Common myeloid progenitor, CD34-positive (primary cell): Measurements from ENCODE around the gene SNX11.

ENCODE experiments used
- CTCF ChIA-PET: fragments of 350-600 bp; sonication (Branson Sonifier 250); formaldehyde crosslinking; loops from one replicate; lab custom pipeline; 2021; ENCODE audit warnings: antibody characterized with exemption; lab: Charles Lee
- POLR2A ChIA-PET: fragments of 350-600 bp; sonication (Branson Sonifier 250); formaldehyde crosslinking; loops from one replicate; lab custom pipeline; 2021; ENCODE audit warnings: antibody characterized with exemption; lab: Charles Lee
- DNase-seq, 3 donors: peaks; one replicate each; pipeline versions ENCODE4 v3.0.0 to v3.0.0-alpha.2; 2013
- H3K27ac ChIP-seq, 2 experiments: 1 replicate in 1 of 2; 2 replicates in 1 of 2; pipeline ENCODE4 v1.7.0; 2013; ENCODE audit warnings: inconsistent platforms in 2 of 2, low read length in 2 of 2, mild to moderate bottlenecking in 2 of 2, low read depth in 1 of 2, moderate library complexity in 1 of 2; ENCODE audit not compliant: severe bottlenecking in 2 of 2, insufficient read depth in 1 of 2, poor library complexity in 1 of 2
- H3K27me3 ChIP-seq, 5 experiments: replicated peaks in 2 of 5; 1 replicate in 3 of 5; 2 replicates in 2 of 5; pipeline versions ENCODE4 v1.6.1 to v1.7.0; 2013; ENCODE audit warnings: low read length in 4 of 5, mild to moderate bottlenecking in 2 of 5, moderate library complexity in 2 of 5, inconsistent platforms in 1 of 5; ENCODE audit not compliant: insufficient read depth in 5 of 5, control insufficient read depth in 4 of 5
- H3K36me3 ChIP-seq, 4 experiments: 1 replicate in 2 of 4; 2 replicates in 2 of 4; pipeline versions ENCODE4 v1.6.1 to v1.7.0; 2013; ENCODE audit warnings: low read length in 3 of 4, control low read depth in 1 of 4, mild to moderate bottlenecking in 1 of 4; ENCODE audit not compliant: control insufficient read depth in 4 of 4, insufficient read depth in 4 of 4
- H3K4me1 ChIP-seq, 4 experiments: 1 replicate in 3 of 4; 2 replicates in 1 of 4; pipeline versions ENCODE4 v1.6.1 to v1.7.1; 2013; ENCODE audit warnings: low read length in 3 of 4, mild to moderate bottlenecking in 3 of 4, control low read depth in 1 of 4, inconsistent platforms in 1 of 4, moderate library complexity in 1 of 4; ENCODE audit not compliant: control insufficient read depth in 4 of 4, insufficient read depth in 4 of 4; ENCODE audit errors: control extremely low read depth in 1 of 4
- H3K4me3 ChIP-seq, 7 experiments: 1 replicate in 4 of 7; 2 replicates in 3 of 7; pipeline versions ENCODE4 v1.5.1 to v1.7.0; 2013; ENCODE audit warnings: mild to moderate bottlenecking in 7 of 7, low read length in 6 of 7, moderate library complexity in 6 of 7, inconsistent platforms in 2 of 7, low read depth in 2 of 7, control low read depth in 1 of 7; ENCODE audit not compliant: insufficient read depth in 4 of 7, control insufficient read depth in 1 of 7; ENCODE audit errors: extremely low read depth in 1 of 7
- H3K9me3 ChIP-seq, 5 experiments: 1 replicate in 4 of 5; 2 replicates in 1 of 5; pipeline versions ENCODE4 v1.6.1 to v1.7.1; 2013; ENCODE audit warnings: low read length in 4 of 5, mild to moderate bottlenecking in 2 of 5, inconsistent platforms in 1 of 5, low read depth in 1 of 5, moderate library complexity in 1 of 5; ENCODE audit not compliant: control insufficient read depth in 4 of 5, insufficient read depth in 2 of 5; ENCODE audit errors: control extremely low read depth in 1 of 5
- WGBS: methylation state at CpG from one replicate; pipeline ENCODE4 v1.1.5; 2013; ENCODE audit not compliant: insufficient coverage; 5-methylcytosine and 5-hydroxymethylcytosine counted together

The SNX11 gene

GRCh38 chr17:48121923-48122664, 14.5 kb downstream of the SNX11 start:
- H3K9me3 ChIP-seq = no peaks in the 10 kb centered on the region
- no peak overlapping the region for H3K4me3 ChIP-seq
- CTCF ChIA-PET = interaction anchor here (0.8 to 17.4 kb wide), 5 partner anchors 9 to 97 kb away, joined by 3 to 169 read pairs (median 6); partner anchors contain the start of gene SNX11
- POLR2A ChIA-PET = no interaction called here
- peaks cover 11 to 54% (median 47%) of the 10 kb centered on the region in 4 experiments for H3K36me3 ChIP-seq
- H3K27ac ChIP-seq = no peak overlapping the region
- DNase-seq = no peak
- WGBS = 97% methylated on average over 3 of the region's 9 CpGs
- no peaks in the 10 kb centered on the region for H3K4me1 ChIP-seq
- no peaks in the 10 kb centered on the region for H3K27me3 ChIP-seq

- Histone ChIP-seq H3K4me3 (no peak overlapping the region), H3K36me3 (peaks cover 10 to 52% (median 46%) of the 10 kb centered on the region in 4 experiments), H3K27me3 (no peaks in the 10 kb centered on the region), H3K9me3 (no peaks in the 10 kb centered on the region), H3K4me1 (no peaks in the 10 kb centered on the region), H3K27ac (no peak overlapping the region)
- ChIA-PET CTCF (interaction anchor here (0.9 to 17.4 kb wide), 6 partner anchors 10 to 49 kb away, joined by 3 to 169 read pairs (median 5); partner anchors contain the start of gene SNX11), POLR2A (no interaction called here)
- WGBS = 86% methylated on average over 3 of the region's 3 CpGs
- DNase-seq = no peak
Observed at GRCh38 chr17:48122665-48123045, 15.1 kb downstream of the SNX11 start.

GRCh38 chr17:48123111-48123510, 15.5 kb downstream of the SNX11 start:
- no peak overlapping the region for H3K4me3 ChIP-seq
- no peak overlapping the region for H3K27ac ChIP-seq
- POLR2A ChIA-PET = no interaction called here

GRCh38 chr17:48123776-48124388, 16.3 kb downstream of the SNX11 start:
- WGBS = no CpG with 5 or more reads among the region's 4 CpGs
- Histone ChIP-seq H3K4me3 (no peak overlapping the region), H3K27ac (no peak overlapping the region), H3K4me1 (no peaks in the 10 kb centered on the region), H3K36me3 (peaks cover 4 to 43% (median 38%) of the 10 kb centered on the region in 4 experiments), H3K27me3 (no peaks in the 10 kb centered on the region), H3K9me3 (no peaks in the 10 kb centered on the region)
- ChIA-PET CTCF (interaction anchor here (0.9 to 17.4 kb wide), 8 partner anchors 11 to 98 kb away, joined by 3 to 169 read pairs (median 5); no protein-coding TSS in a partner anchor), POLR2A (no interaction called here)
- no peak for DNase-seq

More at GRCh38 chr17:48123111-48123510, 15.5 kb downstream of the SNX11 start:
- WGBS = 100% methylated on average over 4 of the region's 6 CpGs
- no peaks in the 10 kb centered on the region for H3K9me3 ChIP-seq
- H3K4me1 ChIP-seq = no peaks in the 10 kb centered on the region
- H3K27me3 ChIP-seq = no peaks in the 10 kb centered on the region
- peaks cover 8 to 47% (median 43%) of the 10 kb centered on the region in 4 experiments for H3K36me3 ChIP-seq
- no peak for DNase-seq
- CTCF ChIA-PET = interaction anchor here (0.9 to 17.4 kb wide), 6 partner anchors 10 to 49 kb away, joined by 3 to 169 read pairs (median 5); partner anchors contain the start of gene SNX11

GRCh38 chr17:48125829-48126531, 18.4 kb downstream of the SNX11 start:
- CTCF ChIA-PET = interaction anchor here (0.8 to 17.4 kb wide), 6 partner anchors 10 to 100 kb away, joined by 3 to 169 read pairs (median 4); no protein-coding TSS in a partner anchor
- no peaks in the 10 kb centered on the region for H3K27me3 ChIP-seq
- DNase-seq = no peak
- peaks cover 4 to 32% (median 31%) of the 10 kb centered on the region in 4 experiments for H3K36me3 ChIP-seq
- no peak overlapping the region for H3K27ac ChIP-seq
- no peaks in the 10 kb centered on the region for H3K4me1 ChIP-seq
- H3K9me3 ChIP-seq = no peaks in the 10 kb centered on the region
- no peak overlapping the region for H3K4me3 ChIP-seq
- 85% methylated on average over 9 of the region's 9 CpGs for WGBS
- POLR2A ChIA-PET = no interaction called here

- Histone ChIP-seq H3K9me3 (no peaks in the 10 kb centered on the region), H3K27me3 (no peaks in the 10 kb centered on the region), H3K4me3 (no peak overlapping the region), H3K4me1 (no peaks in the 10 kb centered on the region), H3K36me3 (peaks cover 4 to 27% (median 27%) of the 10 kb centered on the region in 4 experiments), H3K27ac (no peak overlapping the region)
- 100% methylated on average over 7 of the region's 7 CpGs for WGBS
- no peak for DNase-seq
- ChIA-PET CTCF (interaction anchor here (1.0 to 17.4 kb wide), 4 partner anchors 13 to 100 kb away, joined by 3 to 169 read pairs (median 9); no protein-coding TSS in a partner anchor), POLR2A (no interaction called here)
Observed at GRCh38 chr17:48126532-48126850, 18.9 kb downstream of the SNX11 start.
